Activated CD8-positive, alpha-beta memory T cell treated with anti-CD3 and anti-CD28 coated beads, Interleukin-2, amount 50 U/mL, for 24 hours (primary cell): ENCODE measurements around the gene RAD9A.
"Not testable (repeated sequence)": the region's sequence is repeated elsewhere in the genome, so short reads cannot be mapped to it uniquely, and the experiment has no call there.

Experiments
- DNase-seq: peaks from one replicate; pipeline ENCODE4 v3.0.0-alpha.2; 2020; ENCODE audit errors: extremely low read depth

The RAD9A gene

DNA sequence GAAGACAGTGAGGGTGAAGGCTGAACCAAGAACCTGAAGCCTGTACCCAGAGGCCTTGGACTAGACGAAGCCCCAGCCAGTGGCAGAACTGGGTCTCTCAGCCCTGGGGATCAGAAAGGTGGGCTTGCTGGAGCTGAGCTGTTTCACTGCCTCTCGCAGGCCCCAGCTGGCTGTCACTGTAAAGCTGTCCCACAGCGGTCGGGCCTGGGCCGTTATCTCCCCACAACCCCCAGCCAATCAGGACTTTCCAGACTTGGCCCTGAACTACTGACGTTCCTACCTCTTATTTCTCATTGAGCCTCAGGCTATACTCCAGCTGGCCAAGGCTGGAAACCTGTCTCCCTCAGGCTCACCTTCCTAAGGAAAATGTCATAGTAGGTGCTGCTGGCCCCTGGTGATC is 5.8 kb downstream of the RAD9A start:
- no peak for DNase-seq

DNA sequence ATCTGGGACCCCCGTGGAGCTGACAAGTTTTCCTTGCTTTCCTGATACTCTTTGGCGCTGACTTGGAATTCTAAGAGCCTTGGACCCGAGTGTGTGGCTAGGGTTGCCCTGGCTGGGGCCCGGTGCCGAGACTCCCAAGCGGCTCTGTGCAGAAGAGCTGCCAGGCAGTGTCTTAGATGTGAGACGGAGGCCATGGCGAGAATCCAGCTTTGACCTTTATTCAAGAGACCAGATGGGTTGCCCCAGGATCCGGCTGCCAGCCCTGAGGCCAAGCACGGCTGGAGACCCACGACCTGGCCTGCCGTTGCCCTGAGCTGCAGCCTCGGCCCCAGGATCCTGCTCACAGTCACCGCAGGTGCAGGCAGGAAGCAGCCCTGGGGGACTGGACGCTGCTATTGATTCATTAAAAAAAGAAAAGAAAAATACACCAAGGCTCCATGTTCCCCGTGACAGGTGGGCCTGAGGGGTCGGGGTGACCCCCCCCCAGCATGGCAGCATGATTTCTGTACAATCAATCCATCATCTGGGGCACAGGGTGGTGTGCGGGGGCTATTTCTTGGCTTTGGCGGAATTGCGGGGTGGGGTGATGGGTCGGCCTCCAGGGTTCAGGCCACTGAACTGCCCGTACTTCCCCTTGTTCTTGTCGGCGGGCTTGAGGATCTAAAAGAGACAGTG is 6.3 kb downstream of the RAD9A start:
- no peak for DNase-seq

DNA sequence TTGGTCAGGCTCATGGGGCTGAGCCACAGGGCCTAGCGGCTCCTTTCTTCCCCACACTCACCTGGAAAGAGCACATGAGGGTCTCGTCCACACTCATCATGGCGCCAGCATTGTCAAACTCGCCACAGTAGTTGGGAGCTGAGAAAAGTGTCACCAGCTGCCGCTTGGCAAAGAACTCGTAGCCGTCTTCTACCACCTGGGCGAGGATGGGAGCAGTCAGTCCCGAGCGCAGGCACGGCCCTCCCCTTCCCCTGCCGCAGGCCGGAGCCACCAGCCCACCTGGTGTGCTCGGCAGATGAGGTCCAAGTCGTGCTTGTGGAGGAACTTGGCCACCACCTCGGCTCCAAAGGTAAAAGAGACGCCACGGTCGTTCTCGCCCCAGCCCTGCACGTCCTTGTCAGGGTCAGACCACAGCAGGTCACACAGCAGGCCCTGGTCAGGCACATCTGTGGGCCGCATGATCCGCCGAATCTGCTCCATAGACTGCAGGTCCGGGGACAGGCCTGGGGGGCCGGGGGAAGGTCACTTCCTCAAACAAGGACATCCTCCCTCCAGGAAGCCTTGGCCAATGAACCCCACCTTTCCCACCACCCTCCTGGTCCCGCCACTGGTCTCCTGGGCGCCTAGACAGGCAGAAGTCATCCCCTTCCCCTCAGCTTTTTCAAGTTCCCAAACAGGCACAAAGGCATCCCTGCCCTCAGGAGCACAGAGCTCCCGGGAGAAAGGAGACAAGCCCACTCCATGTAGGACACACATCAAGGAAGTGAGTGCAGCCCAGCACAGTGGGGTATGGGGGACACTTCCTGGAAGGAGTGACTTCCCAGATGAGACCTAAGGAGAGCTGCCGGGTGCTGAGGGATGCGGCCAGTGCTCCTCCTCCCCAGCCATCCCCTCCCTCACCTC is 7.1 kb downstream of the RAD9A start:
- no peak for DNase-seq

DNA sequence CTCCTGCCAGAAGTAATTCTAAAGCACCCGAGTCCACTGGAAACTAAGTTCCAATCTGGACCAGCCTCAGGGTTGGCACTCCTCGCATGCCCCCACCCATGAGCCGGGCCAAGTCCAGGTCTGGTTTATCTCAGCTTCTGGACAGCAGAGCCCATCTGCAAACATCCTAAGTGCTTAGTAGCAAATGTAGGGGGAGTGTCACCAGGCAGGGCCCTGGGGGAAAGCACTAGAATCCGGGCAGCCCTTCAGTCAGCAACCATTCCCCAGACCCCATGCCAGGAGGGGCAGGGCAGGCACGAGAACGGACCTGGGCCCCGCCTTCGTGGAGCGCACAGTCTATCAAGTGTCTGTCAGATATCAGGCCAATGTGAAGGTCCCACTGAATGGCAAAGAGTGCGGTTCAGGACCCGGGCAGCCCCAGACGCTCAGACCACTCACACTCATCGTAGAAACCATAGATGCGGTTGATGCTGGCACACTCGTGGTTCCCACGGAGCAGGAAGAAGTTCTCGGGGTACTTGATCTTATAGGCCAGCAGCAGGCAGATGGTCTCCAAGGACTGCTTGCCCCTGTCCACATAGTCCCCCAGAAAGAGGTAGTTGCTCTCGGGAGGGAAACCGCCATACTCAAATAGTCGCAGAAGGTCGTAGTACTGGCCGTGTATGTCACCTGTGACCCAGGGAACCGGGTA is 8.6 kb downstream of the RAD9A start:
- DNase-seq, result no peak

DNA sequence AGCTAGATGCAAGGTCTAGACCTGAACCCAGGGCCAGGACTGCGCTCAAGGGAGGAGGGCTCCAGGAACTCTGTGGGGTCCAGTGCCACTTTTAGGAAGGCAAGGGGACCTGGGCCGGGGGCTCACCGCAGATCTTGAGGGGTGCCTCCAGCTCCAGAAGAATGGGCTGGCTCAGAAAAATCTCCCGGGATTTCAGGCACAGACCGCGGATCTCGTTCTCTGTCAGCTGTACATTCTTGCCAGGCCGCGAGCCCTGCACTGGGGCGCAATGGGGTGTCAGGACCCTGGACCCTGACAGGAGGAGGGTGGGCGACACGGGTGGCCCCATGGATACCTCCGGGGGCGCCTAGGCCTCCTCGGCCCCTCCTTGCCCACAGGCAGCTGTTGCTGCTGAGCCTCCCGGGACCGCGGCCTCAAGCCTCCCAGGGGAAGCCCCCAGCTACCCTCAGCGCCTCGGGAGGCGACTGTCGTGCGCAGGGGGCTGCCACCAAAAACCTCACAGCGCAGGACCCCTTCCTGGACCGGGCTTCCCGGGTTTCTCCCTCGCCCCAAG is 9.2 kb downstream of the RAD9A start:
- DNase-seq, result no peak

DNA sequence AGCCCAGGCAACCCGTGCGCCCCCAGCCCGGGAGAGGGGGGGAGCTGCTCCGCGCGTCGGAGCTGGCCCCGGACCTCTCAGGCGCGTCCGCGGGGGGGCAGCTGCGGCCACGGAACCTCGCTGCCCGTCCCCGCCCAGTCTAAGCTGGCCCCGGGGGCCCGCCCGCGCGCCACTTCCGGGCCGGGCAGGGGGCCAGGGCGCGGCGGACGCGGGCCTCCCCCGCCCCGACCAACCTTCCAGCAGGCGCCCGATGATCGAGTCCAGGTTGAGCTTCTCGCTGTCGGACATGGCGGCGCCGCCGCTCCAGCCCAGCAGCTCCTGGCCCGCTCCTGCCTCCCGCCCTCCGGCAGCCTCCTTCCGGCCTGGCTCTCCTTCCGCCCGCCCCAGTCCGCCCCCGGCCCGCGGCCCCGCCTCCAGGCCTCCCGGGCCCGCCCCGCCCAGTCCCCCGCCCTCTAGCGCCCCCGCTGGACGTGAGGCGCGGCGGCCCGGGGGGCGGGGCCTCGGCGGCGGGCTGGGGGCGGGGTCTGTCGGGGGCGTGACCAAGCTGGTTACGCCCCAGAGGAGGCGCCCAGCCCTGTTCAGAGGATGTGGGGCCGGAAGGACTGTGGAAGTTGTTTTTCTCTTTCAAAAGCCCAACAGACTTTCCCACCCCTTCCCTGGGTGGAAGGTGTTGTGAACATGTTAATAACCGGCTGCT is 9.9 kb downstream of the RAD9A start, which contains the start of gene PPP1CA:
TSS of gene PPP1CA (minus strand) at position 364 of the 697 bp plus-strand sequence. CDS start at position 288, 76 bp downstream.
- peak; percentile 70 for DNase-seq

DNA sequence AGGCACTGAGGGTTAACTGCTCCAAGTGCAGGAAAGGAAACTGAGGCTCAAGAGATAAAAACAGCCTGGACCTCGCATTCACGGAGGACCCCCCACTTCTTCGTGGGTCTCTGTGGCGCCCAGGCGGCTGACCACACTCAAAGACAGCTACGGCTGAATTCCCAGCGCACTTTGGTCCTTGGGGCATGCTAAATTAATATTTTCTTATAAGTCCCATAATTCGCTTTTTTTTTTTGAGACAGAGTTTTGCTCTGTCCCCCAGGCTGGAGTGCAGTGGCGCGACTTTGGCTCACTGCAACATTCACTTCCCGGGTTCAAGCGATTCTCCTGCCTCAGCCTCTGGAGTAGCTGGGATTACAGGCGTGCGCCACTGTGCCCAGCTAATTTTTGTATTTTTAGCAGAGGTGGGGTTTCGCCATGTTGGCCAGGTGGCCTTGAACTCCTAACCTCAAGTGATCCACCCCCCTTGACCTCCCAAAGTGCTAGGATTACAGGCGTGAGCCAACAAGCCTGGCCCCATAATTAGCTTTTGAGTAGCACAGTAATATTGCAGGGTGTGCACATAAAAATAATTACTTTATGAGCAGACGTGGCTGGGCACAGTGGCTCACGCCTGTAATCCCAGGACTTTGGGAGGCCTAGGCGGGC is 10.5 kb downstream of the RAD9A start:
- DNase-seq, result not testable (repeated sequence)

DNA sequence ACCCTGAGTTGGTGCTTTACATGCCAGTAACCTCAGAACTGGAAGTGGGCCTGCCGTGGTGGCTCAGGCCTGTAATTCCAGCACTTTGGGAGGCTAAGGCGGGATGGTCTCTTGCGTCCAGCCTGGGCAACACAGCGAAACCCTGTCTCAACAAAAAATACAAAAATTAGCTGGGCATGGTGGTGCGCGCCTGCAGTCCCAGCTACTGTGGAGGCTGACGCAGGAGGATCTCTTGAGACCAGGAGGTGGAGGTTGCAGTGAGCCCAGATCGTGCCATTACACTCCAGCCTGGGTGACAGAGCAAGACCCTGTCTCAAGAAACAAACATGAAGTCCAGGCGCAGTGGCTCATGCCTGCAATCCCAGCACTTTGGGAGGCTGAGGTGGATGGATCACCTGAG is 11.3 kb downstream of the RAD9A start:
- DNase-seq, result not testable (repeated sequence)

DNA sequence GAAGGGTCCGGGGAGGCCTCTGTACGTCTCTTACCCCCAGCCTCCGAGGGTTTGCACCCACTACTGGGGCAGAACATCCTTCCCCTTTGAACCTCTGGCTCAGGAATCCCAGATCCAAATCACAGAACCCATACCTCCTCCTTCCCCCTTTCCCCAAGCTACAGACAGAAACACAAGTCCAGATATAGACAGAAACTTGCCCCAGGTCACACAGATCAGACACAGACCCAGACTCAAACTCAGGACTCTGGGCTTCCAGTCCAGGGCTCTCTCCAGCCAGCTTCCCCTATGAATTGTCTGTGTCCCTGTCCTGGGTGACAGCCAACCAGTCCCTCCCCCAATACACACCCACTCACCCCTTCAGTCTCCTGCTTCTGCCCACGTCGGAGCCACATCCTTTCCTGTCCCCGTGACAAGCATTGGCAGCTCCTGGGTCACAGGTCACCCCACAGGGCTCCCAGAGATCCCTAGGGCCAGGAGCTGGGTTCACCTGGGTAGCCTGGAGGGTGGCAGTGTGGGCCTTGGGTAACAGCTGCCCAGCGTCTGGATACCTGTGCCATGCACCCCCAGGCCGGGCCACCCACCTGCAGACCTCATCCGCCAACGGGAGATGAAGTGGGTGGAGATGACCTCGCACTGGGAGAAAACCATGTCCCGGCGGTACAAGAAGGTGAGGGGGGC is 12.9 kb downstream of the RAD9A start:
- DNase-seq, result no peak

DNA sequence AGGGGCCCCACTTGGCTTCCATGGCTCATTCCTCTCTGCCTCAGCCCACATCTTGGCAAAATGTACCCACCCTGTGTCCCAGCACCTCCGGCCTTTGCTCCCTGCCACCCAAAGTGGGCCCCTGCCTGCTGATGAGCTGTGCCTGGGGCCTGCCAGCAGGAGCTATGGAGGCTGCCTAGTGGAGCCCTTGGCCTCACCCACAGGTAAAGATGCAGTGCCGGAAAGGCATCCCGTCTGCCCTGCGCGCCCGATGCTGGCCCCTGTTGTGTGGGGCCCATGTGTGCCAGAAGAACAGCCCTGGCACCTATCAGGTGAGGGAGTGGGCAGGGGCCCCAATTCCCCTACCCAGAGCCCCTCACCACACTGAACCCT is 13.4 kb downstream of the RAD9A start:
- DNase-seq, result no peak

DNA sequence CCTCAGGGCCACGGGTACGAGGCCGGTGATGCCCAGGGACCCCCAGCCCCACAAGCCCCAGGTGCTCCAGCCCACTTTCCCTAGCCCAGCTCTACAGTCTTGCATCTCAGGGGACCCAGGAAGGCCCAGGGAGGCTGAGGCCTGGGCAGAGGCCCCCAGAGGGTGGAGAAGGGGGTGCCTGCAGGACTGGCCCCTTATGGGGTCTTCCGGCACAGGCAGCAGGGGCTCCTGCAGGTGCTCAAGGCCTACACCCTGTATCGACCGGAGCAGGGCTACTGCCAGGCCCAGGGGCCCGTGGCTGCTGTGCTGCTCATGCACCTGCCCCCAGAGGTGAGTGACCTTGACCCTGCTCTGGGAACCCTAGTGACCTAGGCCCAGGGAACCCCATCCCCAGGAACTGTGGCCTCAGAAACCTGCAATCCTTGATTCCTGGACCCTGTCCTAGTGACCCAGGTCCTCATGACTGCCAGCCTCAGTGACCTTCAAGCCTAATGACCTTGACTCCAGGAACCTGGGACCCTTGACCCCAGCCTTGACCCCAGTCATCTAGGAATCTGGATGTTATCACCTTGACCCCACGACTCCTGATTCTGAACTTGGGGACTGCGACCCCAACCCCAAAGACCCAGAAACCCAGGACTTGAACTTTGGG is 14.0 kb downstream of the RAD9A start:
- no peak for DNase-seq

DNA sequence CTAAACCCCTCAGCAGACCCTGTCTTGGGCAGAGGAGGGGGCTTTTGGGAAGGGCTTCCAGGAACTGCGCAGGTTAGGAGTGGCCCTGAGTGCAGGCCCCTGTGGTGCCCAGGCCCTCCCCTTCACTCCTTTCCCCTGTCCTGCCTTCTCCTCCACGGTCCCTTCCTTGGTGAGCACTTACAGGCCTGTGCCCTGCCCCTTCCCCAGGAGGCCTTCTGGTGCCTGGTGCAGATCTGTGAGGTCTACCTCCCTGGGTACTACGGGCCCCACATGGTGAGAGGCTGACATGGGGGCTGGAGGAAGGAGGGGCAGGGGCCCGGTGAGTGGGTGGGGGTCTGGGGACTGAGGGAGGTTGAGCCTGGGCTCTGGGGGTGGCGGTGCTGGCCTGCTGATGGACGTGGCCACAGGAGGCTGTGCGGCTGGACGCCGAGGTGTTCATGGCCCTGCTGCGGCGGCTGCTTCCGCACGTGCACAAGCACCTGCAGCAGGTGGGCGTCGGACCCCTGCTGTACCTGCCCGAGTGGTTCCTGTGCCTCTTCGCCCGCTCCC is 14.7 kb downstream of the RAD9A start:
- no peak for DNase-seq

DNA sequence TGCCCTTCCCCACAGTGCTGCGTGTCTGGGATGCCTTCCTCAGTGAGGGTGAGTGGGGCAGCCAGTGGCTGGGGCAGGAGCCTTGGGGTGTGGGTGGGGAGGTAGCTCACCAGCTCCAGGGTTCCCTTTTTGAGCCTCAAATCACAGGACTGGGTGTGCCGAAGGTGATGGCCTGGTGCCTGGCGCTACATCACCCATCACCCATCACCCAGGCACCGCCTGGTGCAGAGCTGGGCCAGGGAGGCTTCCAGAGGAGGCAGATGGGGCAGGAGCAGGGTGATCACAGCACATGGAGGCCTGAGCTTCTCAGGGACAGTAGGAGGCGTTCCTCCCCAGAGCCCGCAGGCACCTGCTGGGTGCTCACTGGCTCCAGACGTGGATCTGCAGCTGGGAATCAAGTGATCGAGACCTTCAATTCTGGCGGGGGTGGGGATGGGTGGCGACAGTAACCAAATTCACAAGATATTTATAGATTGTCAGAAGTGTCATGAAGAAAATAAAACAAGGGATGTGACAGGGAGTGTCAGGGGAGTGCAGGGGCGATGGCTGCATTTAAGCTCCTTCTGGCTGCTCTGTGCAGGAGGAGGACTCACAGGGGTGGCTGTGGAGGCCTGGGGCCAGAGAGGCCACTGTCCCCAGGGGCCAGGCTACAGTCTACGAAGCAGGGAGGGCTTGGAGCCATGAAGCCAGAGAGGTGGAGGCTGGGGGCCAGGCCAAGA is 15.3 kb downstream of the RAD9A start:
- DNase-seq, result no peak

DNA sequence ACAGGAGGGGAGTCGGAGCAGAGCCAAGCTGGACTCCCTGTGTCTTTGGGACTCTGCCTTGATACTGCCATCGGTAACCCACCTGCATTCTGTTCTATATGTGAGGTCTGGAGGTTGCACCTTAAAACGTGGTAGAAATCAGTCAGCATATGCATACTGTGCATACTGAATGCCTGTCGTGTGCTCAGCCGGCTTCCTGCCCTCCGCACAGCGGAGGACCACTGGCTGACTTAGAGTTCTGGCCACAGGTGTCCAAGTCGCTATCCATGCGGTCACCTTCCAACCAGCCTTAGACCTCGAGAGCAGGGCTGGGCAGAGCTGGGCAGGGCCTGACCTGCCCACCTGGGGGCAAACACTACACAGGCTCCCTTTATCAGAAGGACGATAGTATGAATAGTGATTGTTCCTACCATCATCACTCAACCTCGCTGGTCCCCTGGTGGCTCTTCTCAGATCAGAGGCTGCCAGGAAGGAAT is 15.9 kb downstream of the RAD9A start:
- no peak for DNase-seq

DNA sequence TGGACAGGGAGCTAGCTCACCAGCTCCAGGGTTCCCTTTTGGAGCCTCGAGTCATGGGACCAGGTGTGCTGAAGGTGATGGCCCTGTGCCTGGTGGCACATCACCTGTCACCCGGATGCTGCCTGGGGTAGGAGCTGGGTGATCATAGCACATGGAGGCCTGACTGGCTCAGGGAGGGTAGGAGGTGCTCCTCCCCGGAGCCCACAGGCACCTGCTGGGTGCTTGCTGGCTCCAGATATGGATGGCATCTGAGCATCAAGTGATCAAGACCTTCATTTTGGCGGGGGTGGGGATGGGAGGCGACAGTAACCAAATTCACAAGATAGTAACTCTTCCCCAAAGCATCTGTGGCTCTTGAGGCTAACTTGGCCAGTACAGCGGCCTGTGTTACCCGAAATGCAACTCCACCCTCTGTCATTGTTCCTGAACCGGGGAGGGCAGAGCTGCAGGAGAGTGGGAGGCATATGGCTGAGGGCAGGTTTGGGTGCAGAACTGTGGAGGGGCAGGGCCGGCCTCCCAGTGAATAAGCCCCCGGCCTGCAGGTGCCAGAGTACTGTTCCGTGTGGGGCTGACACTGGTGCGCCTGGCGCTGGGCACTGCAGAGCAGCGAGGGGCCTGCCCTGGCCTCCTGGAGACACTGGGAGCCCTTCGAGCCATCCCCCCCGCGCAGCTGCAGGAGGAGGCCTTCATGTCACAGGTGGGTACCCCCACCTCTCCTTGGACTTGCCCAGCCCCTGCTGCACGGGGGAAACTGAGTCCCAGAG is 16.8 kb downstream of the RAD9A start:
- DNase-seq, result no peak

DNA sequence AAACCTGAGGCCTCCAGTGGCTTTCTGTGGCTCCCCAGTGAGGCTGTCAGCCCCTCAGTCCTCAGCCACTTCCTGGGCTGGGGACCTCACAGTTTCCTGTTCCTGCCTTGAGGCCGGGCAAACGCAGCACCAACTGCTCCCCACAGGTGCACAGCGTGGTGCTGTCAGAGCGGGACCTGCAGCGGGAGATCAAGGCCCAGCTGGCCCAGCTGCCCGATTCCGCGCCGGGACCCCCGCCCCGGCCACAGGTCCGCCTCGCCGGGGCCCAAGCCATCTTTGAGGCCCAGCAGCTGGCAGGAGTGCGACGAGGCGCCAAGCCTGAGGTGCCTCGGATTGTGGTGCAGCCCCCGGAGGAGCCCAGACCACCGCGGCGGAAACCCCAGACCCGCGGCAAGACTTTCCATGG is 17.5 kb downstream of the RAD9A start:
- DNase-seq, result no peak

DNA sequence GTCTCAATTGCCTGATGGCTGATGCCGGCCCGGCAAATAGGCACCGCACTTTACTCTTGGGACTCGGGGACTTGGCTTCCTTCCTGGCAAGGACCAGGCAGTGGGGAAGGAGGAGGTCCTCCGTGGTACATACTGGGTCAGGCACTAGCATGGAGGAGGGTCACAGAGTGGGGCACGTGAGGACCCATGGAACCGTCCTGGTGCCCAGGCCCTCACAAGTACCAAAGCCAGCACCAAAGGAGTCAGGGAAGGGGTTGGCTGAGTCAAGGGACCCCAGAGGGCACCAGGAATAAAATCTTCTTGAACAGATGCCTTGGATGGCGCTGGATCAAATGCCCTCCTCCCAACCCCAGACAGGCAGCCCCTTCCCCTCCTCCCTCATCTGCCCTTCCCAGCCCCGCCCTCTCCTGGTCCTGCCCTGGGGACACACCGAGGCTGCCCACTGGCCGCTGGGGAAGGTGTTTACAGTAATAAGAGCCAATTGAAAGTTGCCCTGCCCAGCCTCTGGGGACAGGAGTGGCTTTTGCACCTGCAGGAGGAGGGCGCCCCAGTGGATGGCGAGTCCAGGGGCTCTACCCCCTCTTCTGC is 18.1 kb downstream of the RAD9A start:
- DNase-seq, result no peak

DNA sequence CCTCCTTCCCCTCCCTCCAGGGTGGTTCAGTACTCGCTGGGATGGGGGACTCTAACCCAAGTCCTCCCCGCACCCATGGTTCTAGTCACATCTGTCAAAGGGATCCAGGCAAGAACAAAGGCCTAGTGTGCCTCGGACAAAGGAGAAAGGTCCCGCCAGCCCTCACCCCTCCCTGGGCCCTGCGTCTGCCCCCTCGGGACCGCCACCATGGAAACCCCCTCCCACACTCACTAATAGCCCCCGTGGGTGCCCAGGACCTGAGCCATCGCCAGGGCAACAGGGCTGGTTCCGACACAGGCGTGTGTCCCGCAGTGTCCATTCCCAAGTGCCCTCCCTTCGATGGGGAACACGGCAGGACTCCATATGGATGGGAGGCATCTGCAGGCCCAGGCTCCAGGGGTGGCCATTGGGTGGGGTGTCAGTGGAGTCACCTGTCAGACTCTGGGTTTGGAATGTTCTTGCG is 18.6 kb downstream of the RAD9A start:
- DNase-seq, result no peak
